CD1c-positive myeloid dendritic cell (primary cell): ENCODE results near the gene FNDC3B.
"Not testable (repeated sequence)": the region's sequence is repeated elsewhere in the genome, so short reads cannot be mapped to it uniquely, and the experiment has no call there.

ENCODE experiments used
- DNase-seq: peaks from one replicate; pipeline ENCODE4 v3.0.0-alpha.2; 2016; ENCODE audit errors: extremely low spot score

The FNDC3B gene

GRCh38 chr3:172362583-172362982, 323.2 kb downstream of the FNDC3B start:
- no peak for DNase-seq

GRCh38 chr3:172364374-172365027, 325.1 kb downstream of the FNDC3B start:
- no peak for DNase-seq

- no peak for DNase-seq
Observed at GRCh38 chr3:172365028-172365567, 325.7 kb downstream of the FNDC3B start.

GRCh38 chr3:172367205-172368105, 328.1 kb downstream of the FNDC3B start:
- DNase-seq: no peak

GRCh38 chr3:172368556-172368955, 329.2 kb downstream of the FNDC3B start:
- DNase-seq: not testable (repeated sequence)

- DNase-seq: no peak
Observed at GRCh38 chr3:172369590-172370259, 330.3 kb downstream of the FNDC3B start.

- no peak for DNase-seq
Observed at GRCh38 chr3:172370419-172370818, 331.0 kb downstream of the FNDC3B start.

- no peak for DNase-seq
Observed at GRCh38 chr3:172371544-172371943, 332.2 kb downstream of the FNDC3B start.

- no peak for DNase-seq
Observed at GRCh38 chr3:172372895-172373294, 333.5 kb downstream of the FNDC3B start.

- DNase-seq: no peak
Observed at GRCh38 chr3:172373912-172374311, 334.5 kb downstream of the FNDC3B start.

GRCh38 chr3:172375206-172375850, 335.9 kb downstream of the FNDC3B start:
- DNase-seq: no peak

- no peak for DNase-seq
Observed at GRCh38 chr3:172376402-172376801, 337.0 kb downstream of the FNDC3B start.

GRCh38 chr3:172376881-172377280, 337.5 kb downstream of the FNDC3B start:
- no peak for DNase-seq

GRCh38 chr3:172378439-172378838, 339.1 kb downstream of the FNDC3B start:
- no peak for DNase-seq

GRCh38 chr3:172379372-172379771, 340.0 kb downstream of the FNDC3B start:
- no peak for DNase-seq

GRCh38 chr3:172380632-172381031, 341.3 kb downstream of the FNDC3B start:
- no peak for DNase-seq

GRCh38 chr3:172383306-172383796, 344.0 kb downstream of the FNDC3B start:
- DNase-seq: no peak

- DNase-seq: no peak
Observed at GRCh38 chr3:172384836-172385235, 345.5 kb downstream of the FNDC3B start.

GRCh38 chr3:172387728-172388127, 348.4 kb downstream of the FNDC3B start:
- no peak for DNase-seq

GRCh38 chr3:172388412-172389078, 349.2 kb downstream of the FNDC3B start:
- no peak for DNase-seq

GRCh38 chr3:172390792-172391191, 351.4 kb downstream of the FNDC3B start:
- no peak for DNase-seq
